Vagina (tissue), 2 donors: ENCODE results near the gene FUT9. TPM values are rescaled to one million over a fixed set of nuclear protein-coding genes. Genes with fewer than 3 reads are reported as not detected.
"Not testable (repeated sequence)": the region's sequence is repeated elsewhere in the genome, so short reads cannot be mapped to it uniquely, and the experiment has no call there.

Source experiments
- DNase-seq, 2 donors: peaks; one replicate each; pipeline ENCODE4 v3.0.0-alpha.2; 2017; ENCODE audit errors: extremely low spot score in 2 of 2
- H3K27ac ChIP-seq: fragments of 200-600 bp; sonication (generic); one replicate; pipeline ENCODE4 v1.5.1; 2019
- H3K27me3 ChIP-seq: fragments of 200-600 bp; sonication (generic); one replicate; pipeline ENCODE4 v1.5.1; 2019
- H3K36me3 ChIP-seq, 2 donors: fragments of 200-600 bp; sonication (generic); one replicate each; pipeline ENCODE4 v1.5.1; 2017 to 2019
- H3K4me1 ChIP-seq: fragments of 200-600 bp; sonication (generic); one replicate; pipeline ENCODE4 v1.5.1; 2019
- H3K4me3 ChIP-seq, 2 donors: fragments of 200-600 bp; sonication (generic); 1 replicate in 1 of 2; 2 replicates in 1 of 2; pipeline ENCODE4 v1.5.1; 2016 to 2019
- H3K9me3 ChIP-seq: fragments of 200-600 bp; sonication (generic); one replicate; pipeline ENCODE4 v1.5.1; 2019
- CTCF ChIP-seq, 3 experiments: fragments of 450-650 bp in 2 of 3; fragments of 200-600 bp in 1 of 3; sonication (generic) in 1 of 3; IDR thresholded peaks; one replicate each; pipeline ENCODE4 v1.5.1; 2017 to 2019; ENCODE audit warnings: antibody characterized with exemption in 3 of 3, mild to moderate bottlenecking in 2 of 3, moderate library complexity in 2 of 3
- POLR2A ChIP-seq, 2 donors: fragments of 450-650 bp; IDR thresholded peaks; one replicate each; pipeline ENCODE4 v1.6.1; 2017; ENCODE audit warnings: antibody characterized with exemption in 2 of 2, mild to moderate bottlenecking in 2 of 2, moderate library complexity in 2 of 2
- POLR2AphosphoS5 ChIP-seq, 2 donors: sonication (generic); formaldehyde crosslinking; IDR thresholded peaks; one replicate each; pipeline ENCODE4 v1.9.0; 2017; ENCODE audit warnings: antibody characterized with exemption in 2 of 2, mild to moderate bottlenecking in 2 of 2, low read depth in 1 of 2; ENCODE audit not compliant: insufficient read depth in 1 of 2
- intact Hi-C: fragments of 100-400 bp; cut with DNase I; formaldehyde crosslinking; loops from one replicate; pipeline ENCODE4 v1.15.1; 2023
- total RNA-seq: library from RNA; depleted of rRNA; stranded (reverse); fragments of >200 nt; gene quantifications from one replicate; pipeline ENCODE4 v1.2.3, GENCODE V29; 2016

Gene FUT9
- total RNA-seq, 1 donor from 2014 or later = not detected

GRCh38 chr6:96249755-96250154 lies 234.0 kb downstream of the FUT9 start:
- no peak for TF ChIP-seq POLR2A (IDR thresholded peaks at IDR 0.05)
- no peak for TF ChIP-seq POLR2AphosphoS5 (IDR thresholded peaks at IDR 0.05; ENCODE audit: insufficient read depth in 1 of 2, low read depth in 1 of 2)
- no peak for TF ChIP-seq CTCF (IDR thresholded peaks at IDR 0.05)
- no peaks in the 10 kb centered on the region for H3K4me1 ChIP-seq
- H3K36me3 ChIP-seq = no peaks in the 10 kb centered on the region
- H3K4me3 ChIP-seq = no peak overlapping the region
- H3K9me3 ChIP-seq = no peaks in the 10 kb centered on the region
- DNase-seq = no peak
- intact Hi-C loops = no loop called here
- no peaks in the 10 kb centered on the region for H3K27me3 ChIP-seq
- H3K27ac ChIP-seq = no peak overlapping the region

- Histone ChIP-seq H3K27ac (no peak overlapping the region), H3K27me3 (no peaks in the 10 kb centered on the region), H3K4me1 (no peaks in the 10 kb centered on the region), H3K36me3 (no peaks in the 10 kb centered on the region), H3K4me3 (no peak overlapping the region), H3K9me3 (no peaks in the 10 kb centered on the region)
- intact Hi-C loops = no loop called here
- DNase-seq = no peak
- TF ChIP-seq POLR2A (IDR thresholded peaks at IDR 0.05) (no peak), CTCF (IDR thresholded peaks at IDR 0.05) (no peak), POLR2AphosphoS5 (IDR thresholded peaks at IDR 0.05; ENCODE audit: insufficient read depth in 1 of 2, low read depth in 1 of 2) (no peak)
These were observed 242.0 kb downstream of the FUT9 start for GRCh38 chr6:96257751-96258150.

- H3K27ac ChIP-seq, H3K27me3 ChIP-seq, H3K4me3 ChIP-seq, H3K36me3 ChIP-seq, DNase-seq, H3K9me3 ChIP-seq, intact Hi-C loops, H3K4me1 ChIP-seq: not testable (repeated sequence)
These were observed 245.1 kb downstream of the FUT9 start for GRCh38 chr6:96260787-96261430.
